Tibial nerve (tissue), 4 donors: ENCODE data around the gene OCA2. TPM values are rescaled to one million over a fixed set of nuclear protein-coding genes. Genes with fewer than 3 reads are reported as not detected.

ENCODE experiments used
- DNase-seq, 2 donors: peaks; one replicate each; pipeline ENCODE4 v3.0.0-alpha.2; 2019; ENCODE audit warnings: low spot score in 2 of 2
- H3K27ac ChIP-seq, 4 donors: fragments of 200-600 bp; sonication (generic) in 3 of 4; one replicate each; pipeline ENCODE4 v1.5.1; 2017 to 2019; ENCODE audit warnings: mild to moderate bottlenecking in 1 of 4
- H3K27me3 ChIP-seq, 2 donors: fragments of 200-600 bp; sonication (generic) in 1 of 2; one replicate each; pipeline versions ENCODE4 v1.5.1 to v1.6.0; 2017 to 2019
- H3K36me3 ChIP-seq, 3 donors: fragments of 200-600 bp; sonication (generic); one replicate each; pipeline ENCODE4 v1.5.1; 2018 to 2019
- H3K4me1 ChIP-seq, 4 donors: fragments of 200-600 bp; sonication (generic) in 3 of 4; one replicate each; pipeline ENCODE4 v1.5.1; 2017 to 2019
- H3K4me3 ChIP-seq, 4 donors: fragments of 200-600 bp; sonication (generic) in 3 of 4; one replicate each; pipeline ENCODE4 v1.5.1; 2017 to 2019; ENCODE audit warnings: mild to moderate bottlenecking in 1 of 4, moderate library complexity in 1 of 4
- H3K9me3 ChIP-seq, 4 donors: fragments of 200-600 bp; sonication (generic) in 3 of 4; one replicate each; pipeline ENCODE4 v1.5.1; 2017 to 2019
- EP300 ChIP-seq, 2 donors: sonication (generic); formaldehyde crosslinking; IDR thresholded peaks; one replicate each; pipeline ENCODE4 v1.6.1; 2017; ENCODE audit warnings: antibody characterized with exemption in 2 of 2, mild to moderate bottlenecking in 1 of 2
- POLR2A ChIP-seq, 2 donors: fragments of 450-650 bp; IDR thresholded peaks; one replicate each; pipeline ENCODE4 v1.6.1; 2017; ENCODE audit warnings: antibody characterized with exemption in 2 of 2, mild to moderate bottlenecking in 2 of 2, moderate library complexity in 2 of 2
- WGBS, 2 donors: methylation state at CpG; one replicate each; pipeline ENCODE4 v1.1.5; 2018; 5-methylcytosine and 5-hydroxymethylcytosine counted together
- total RNA-seq, 4 donors: library from RNA; depleted of rRNA; stranded (reverse); fragments of >200 nt; gene quantifications; one replicate each; pipeline ENCODE4 v1.1.0, GENCODE V29; 2016
- TF ChIP-seq, protein P1 (sequence below), 5 experiments: fragments of 200-600 bp in 3 of 5; fragments of 450-650 bp in 2 of 5; sonication (generic) in 3 of 5; IDR thresholded peaks; one replicate each; pipeline ENCODE4 v1.5.1; 2016 to 2019; ENCODE audit warnings: antibody characterized with exemption in 5 of 5, mild to moderate bottlenecking in 3 of 5, moderate library complexity in 2 of 5

Gene OCA2
- total RNA-seq, 4 donors from 2014 or later: 2.7 to 19.7 (median 6.5) TPM; not detected in 1

- DNase-seq: no peak
- H3K27ac ChIP-seq: no peak overlapping the region
- H3K4me3 ChIP-seq: no peak overlapping the region
- no peaks in the 10 kb centered on the region for H3K27me3 ChIP-seq
- H3K4me1 ChIP-seq: no peaks in the 10 kb centered on the region
- TF ChIP-seq EP300 (IDR thresholded peaks at IDR 0.05): no peak
- no peak for TF ChIP-seq POLR2A (IDR thresholded peaks at IDR 0.05)
- TF ChIP-seq, protein P1, sequence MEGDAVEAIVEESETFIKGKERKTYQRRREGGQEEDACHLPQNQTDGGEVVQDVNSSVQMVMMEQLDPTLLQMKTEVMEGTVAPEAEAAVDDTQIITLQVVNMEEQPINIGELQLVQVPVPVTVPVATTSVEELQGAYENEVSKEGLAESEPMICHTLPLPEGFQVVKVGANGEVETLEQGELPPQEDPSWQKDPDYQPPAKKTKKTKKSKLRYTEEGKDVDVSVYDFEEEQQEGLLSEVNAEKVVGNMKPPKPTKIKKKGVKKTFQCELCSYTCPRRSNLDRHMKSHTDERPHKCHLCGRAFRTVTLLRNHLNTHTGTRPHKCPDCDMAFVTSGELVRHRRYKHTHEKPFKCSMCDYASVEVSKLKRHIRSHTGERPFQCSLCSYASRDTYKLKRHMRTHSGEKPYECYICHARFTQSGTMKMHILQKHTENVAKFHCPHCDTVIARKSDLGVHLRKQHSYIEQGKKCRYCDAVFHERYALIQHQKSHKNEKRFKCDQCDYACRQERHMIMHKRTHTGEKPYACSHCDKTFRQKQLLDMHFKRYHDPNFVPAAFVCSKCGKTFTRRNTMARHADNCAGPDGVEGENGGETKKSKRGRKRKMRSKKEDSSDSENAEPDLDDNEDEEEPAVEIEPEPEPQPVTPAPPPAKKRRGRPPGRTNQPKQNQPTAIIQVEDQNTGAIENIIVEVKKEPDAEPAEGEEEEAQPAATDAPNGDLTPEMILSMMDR (IDR thresholded peaks at IDR 0.05): no peak
- H3K9me3 ChIP-seq: peaks cover 0 to 10% (median 0%) of the 10 kb centered on the region in 4 donors
- H3K36me3 ChIP-seq: no peaks in the 10 kb centered on the region
- 86 to 90% methylated on average over 13 of the region's 13 CpGs for WGBS, 2 donors
These were observed 255.0 kb downstream of the OCA2 start for GRCh38 chr15:27844018-27844666.

DNA sequence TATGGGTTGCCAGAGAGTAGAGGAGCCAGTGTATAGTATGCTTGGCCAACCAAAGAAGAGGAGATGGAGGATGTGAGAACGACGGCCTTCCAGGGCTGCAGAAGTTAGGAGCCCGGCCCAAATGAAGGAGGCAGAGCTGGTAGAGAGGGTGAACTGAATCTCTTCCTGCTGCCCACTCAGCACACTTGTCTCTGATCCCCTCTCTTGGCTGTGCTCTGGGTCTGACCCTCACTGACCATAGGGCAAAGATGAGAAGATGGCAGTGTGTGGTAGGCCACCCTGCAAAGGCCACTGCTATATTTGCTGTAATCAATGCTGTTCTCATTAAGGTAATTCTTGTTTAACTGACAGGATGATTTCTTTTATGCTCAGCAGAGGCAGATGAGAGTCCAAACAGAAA, 256.0 kb downstream of the OCA2 start:
- 95 to 96% methylated on average over 3 of the region's 3 CpGs for WGBS, 2 donors
- no peak for DNase-seq
- Histone ChIP-seq H3K27ac (no peak overlapping the region), H3K4me1 (no peaks in the 10 kb centered on the region), H3K4me3 (no peak overlapping the region), H3K9me3 (peaks cover 0 to 3% (median 0%) of the 10 kb centered on the region in 4 donors), H3K27me3 (no peaks in the 10 kb centered on the region), H3K36me3 (no peaks in the 10 kb centered on the region)
- TF ChIP-seq EP300 (IDR thresholded peaks at IDR 0.05) (no peak), POLR2A (IDR thresholded peaks at IDR 0.05) (no peak)
- TF ChIP-seq, protein P1 (IDR thresholded peaks at IDR 0.05): no peak

DNA sequence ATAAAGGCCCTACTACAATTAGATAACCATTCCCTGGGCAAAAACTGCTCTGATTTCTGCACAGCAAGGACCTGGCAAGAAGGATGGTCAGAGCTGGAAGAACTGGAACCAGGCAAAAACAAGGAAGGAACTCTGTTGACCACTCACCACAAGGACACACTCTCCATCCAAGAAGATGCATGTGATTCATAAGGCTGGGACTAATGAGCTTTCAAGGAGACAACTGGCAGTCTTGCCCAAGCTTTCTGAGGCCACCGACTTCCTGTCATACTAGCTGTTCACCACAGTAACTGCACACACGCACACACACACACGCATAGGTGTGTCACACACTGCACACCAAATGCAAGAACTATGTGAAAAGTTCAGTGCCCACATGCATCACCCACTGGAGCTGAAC, 256.6 kb downstream of the OCA2 start:
- no peak overlapping the region for H3K4me3 ChIP-seq
- no peak for DNase-seq

GRCh38 chr15:27835233-27835939, 263.7 kb downstream of the OCA2 start:
- Histone ChIP-seq H3K27ac (no peak overlapping the region), H3K27me3 (no peaks in the 10 kb centered on the region), H3K9me3 (no peaks in the 10 kb centered on the region), H3K4me1 (no peaks in the 10 kb centered on the region), H3K4me3 (no peak overlapping the region), H3K36me3 (no peaks in the 10 kb centered on the region)
- no peak for DNase-seq
- WGBS, 2 donors: 87 to 90% methylated on average over 13 of the region's 13 CpGs
- TF ChIP-seq POLR2A (IDR thresholded peaks at IDR 0.05) (no peak), EP300 (IDR thresholded peaks at IDR 0.05) (no peak)
- TF ChIP-seq, protein P1 (IDR thresholded peaks at IDR 0.05): no peak

More for the DNA sequence above, 256.6 kb downstream of the OCA2 start:
- Histone ChIP-seq H3K27ac (no peak overlapping the region), H3K27me3 (no peaks in the 10 kb centered on the region), H3K4me1 (no peaks in the 10 kb centered on the region), H3K36me3 (no peaks in the 10 kb centered on the region), H3K9me3 (no peaks in the 10 kb centered on the region)
- WGBS, 2 donors: 90 to 94% methylated on average over 3 of the region's 3 CpGs
- TF ChIP-seq POLR2A (IDR thresholded peaks at IDR 0.05): no peak
- no peak for TF ChIP-seq EP300 (IDR thresholded peaks at IDR 0.05)
- TF ChIP-seq, protein P1 (IDR thresholded peaks at IDR 0.05): no peak

GRCh38 chr15:27834684-27835083, 264.4 kb downstream of the OCA2 start:
- Histone ChIP-seq H3K27ac (no peak overlapping the region), H3K27me3 (no peaks in the 10 kb centered on the region), H3K4me1 (no peaks in the 10 kb centered on the region), H3K36me3 (no peaks in the 10 kb centered on the region), H3K9me3 (no peaks in the 10 kb centered on the region), H3K4me3 (no peak overlapping the region)
- WGBS, 2 donors: 84 to 96% methylated on average over 10 of the region's 10 CpGs
- no peak for DNase-seq
- TF ChIP-seq, protein P1 (IDR thresholded peaks at IDR 0.05): no peak
- no peak for TF ChIP-seq POLR2A (IDR thresholded peaks at IDR 0.05)
- no peak for TF ChIP-seq EP300 (IDR thresholded peaks at IDR 0.05)
